Measurements from ENCODE around the gene FHIT. TPM values are rescaled to one million over a fixed set of nuclear protein-coding genes. Genes with fewer than 3 reads are reported as not detected.
"Not testable (repeated sequence)": the region's sequence is repeated elsewhere in the genome, so short reads cannot be mapped to it uniquely, and the experiment has no call there.

FHIT gene
- total RNA-seq, 2 donors from 2014 or later = 6.8 to 12.3 TPM

DNA sequence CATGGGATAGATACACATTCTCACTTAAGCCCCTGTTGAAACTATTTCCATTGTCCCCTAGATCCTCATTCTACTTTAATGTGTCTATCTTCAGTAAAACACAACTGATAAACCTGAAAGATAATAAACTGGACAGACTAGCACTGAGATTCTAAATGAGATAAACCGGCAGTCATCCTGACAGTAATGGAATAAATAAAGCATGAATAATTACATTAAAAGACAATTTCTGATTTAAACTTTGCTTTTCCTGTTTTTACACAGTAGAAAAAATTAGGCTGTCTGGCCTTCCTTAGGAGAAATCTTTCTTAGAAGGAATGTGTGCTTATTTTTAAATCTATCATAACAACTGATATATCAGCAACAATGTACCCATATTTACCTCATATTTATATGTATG is 232.4 kb downstream of the FHIT start:
- Histone ChIP-seq H3K9ac (ENCODE audit: extremely low read depth, low read length, poor library complexity, severe bottlenecking) (no peak overlapping the region), H3K27me3 (ENCODE audit: control insufficient read depth, insufficient read depth, low read length, poor library complexity, severe bottlenecking) (no peaks in the 10 kb centered on the region), H3K9me3 (ENCODE audit: control insufficient read depth, low read length) (no peaks in the 10 kb centered on the region), H3K27ac (ENCODE audit: low read depth, low read length) (no peak overlapping the region), H3K4me1 (ENCODE audit: control insufficient read depth, insufficient read depth, low read length) (no peaks in the 10 kb centered on the region), H3K36me3 (ENCODE audit: control insufficient read depth, insufficient read depth, low read length) (no peaks in the 10 kb centered on the region), H3K4me3 (ENCODE audit: low read length) (no peak overlapping the region)
- TF ChIP-seq, protein P1, sequence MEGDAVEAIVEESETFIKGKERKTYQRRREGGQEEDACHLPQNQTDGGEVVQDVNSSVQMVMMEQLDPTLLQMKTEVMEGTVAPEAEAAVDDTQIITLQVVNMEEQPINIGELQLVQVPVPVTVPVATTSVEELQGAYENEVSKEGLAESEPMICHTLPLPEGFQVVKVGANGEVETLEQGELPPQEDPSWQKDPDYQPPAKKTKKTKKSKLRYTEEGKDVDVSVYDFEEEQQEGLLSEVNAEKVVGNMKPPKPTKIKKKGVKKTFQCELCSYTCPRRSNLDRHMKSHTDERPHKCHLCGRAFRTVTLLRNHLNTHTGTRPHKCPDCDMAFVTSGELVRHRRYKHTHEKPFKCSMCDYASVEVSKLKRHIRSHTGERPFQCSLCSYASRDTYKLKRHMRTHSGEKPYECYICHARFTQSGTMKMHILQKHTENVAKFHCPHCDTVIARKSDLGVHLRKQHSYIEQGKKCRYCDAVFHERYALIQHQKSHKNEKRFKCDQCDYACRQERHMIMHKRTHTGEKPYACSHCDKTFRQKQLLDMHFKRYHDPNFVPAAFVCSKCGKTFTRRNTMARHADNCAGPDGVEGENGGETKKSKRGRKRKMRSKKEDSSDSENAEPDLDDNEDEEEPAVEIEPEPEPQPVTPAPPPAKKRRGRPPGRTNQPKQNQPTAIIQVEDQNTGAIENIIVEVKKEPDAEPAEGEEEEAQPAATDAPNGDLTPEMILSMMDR (conservative IDR thresholded peaks at IDR 0.05) = no peak
- no peak for DNase-seq
- H3K36me3 Mint-ChIP-seq (ENCODE audit: low read depth) = peaks cover 17% of the 10 kb centered on the region
- no peaks in the 10 kb centered on the region for H3K4me1 Mint-ChIP-seq
- H3K4me3 Mint-ChIP-seq = no peak overlapping the region
- H3K27ac Mint-ChIP-seq = no peak overlapping the region
- H3K27me3 Mint-ChIP-seq (ENCODE audit: insufficient read depth) = no peaks in the 10 kb centered on the region
- peaks cover 29% of the 10 kb centered on the region for H3K9me3 Mint-ChIP-seq
- WGBS, 2 experiments (ENCODE audit: insufficient coverage in 1 of 2, insufficient read length in 1 of 2) = 100% methylated on average over 1 of the region's 1 CpG; no CpG with 5 or more reads in 1 of the 2 experiments

DNA sequence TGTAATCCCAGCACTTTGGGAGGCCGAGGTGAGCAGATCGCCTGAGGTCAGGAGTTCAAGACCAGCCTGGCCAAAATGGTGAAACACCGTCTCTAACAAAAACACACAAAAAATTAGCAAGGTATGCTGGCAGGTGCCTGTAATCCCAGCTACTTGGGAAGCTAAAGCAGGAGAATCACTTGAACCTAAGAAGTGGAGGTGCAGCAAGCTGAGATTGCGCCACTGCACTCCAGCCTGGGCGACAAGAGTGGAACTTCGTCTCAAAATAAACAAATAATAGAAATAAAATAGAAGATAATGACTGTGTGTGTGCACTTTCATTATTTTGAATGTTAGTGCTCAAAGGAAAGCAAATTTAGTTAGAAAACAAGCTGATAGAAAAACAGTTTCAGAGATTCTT is 234.2 kb downstream of the FHIT start:
- H3K36me3 ChIP-seq (ENCODE audit: control insufficient read depth, insufficient read depth, low read length); H3K4me1 ChIP-seq (ENCODE audit: control insufficient read depth, insufficient read depth, low read length); H3K27ac Mint-ChIP-seq; H3K4me3 ChIP-seq (ENCODE audit: low read length); H3K9ac ChIP-seq (ENCODE audit: extremely low read depth, low read length, poor library complexity, severe bottlenecking); H3K9me3 ChIP-seq (ENCODE audit: control insufficient read depth, low read length); H3K27me3 ChIP-seq (ENCODE audit: control insufficient read depth, insufficient read depth, low read length, poor library complexity, severe bottlenecking); DNase-seq; H3K4me3 Mint-ChIP-seq; H3K27ac ChIP-seq (ENCODE audit: low read depth, low read length); H3K4me1 Mint-ChIP-seq; H3K27me3 Mint-ChIP-seq (ENCODE audit: insufficient read depth): not testable (repeated sequence)
- Mint-ChIP-seq H3K36me3 (ENCODE audit: low read depth) (peaks cover 11% of the 10 kb centered on the region), H3K9me3 (peaks cover 17% of the 10 kb centered on the region)
- WGBS, 2 experiments (ENCODE audit: insufficient coverage in 1 of 2, insufficient read length in 1 of 2) = 84 to 96% methylated on average over 3 to 6 of the region's 6 CpGs

DNA sequence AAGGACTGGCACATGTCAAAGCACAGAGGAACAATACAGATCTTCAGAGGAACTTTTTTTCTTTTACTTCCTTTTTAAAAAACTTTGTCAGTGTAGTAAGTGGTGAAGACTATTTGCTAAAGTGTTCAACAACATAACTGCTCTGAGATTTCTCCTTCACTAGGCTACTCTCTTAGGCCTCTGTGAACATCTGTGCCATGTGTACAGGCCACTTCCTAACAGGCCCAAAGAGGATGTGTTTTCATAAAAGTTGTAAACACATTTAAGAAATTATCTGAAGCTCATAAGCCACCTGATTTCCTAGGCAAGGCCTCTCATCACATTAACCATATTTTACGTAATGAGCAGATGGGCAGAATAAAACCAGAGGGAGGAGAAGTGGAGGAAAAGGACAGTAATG is 235.4 kb downstream of the FHIT start:
- TF ChIP-seq, protein P1 (conservative IDR thresholded peaks at IDR 0.05) = no peak
- Mint-ChIP-seq H3K4me3 (no peak overlapping the region), H3K9me3 (peaks cover 8% of the 10 kb centered on the region), H3K4me1 (no peaks in the 10 kb centered on the region), H3K27ac (no peak overlapping the region), H3K27me3 (ENCODE audit: insufficient read depth) (no peaks in the 10 kb centered on the region), H3K36me3 (ENCODE audit: low read depth) (peaks cover 3% of the 10 kb centered on the region)
- WGBS, 2 experiments (ENCODE audit: insufficient coverage in 1 of 2, insufficient read length in 1 of 2) = 100% methylated on average over 1 of the region's 1 CpG; no CpG with 5 or more reads in 1 of the 2 experiments
- Histone ChIP-seq H3K27ac (ENCODE audit: low read depth, low read length) (no peak overlapping the region), H3K36me3 (ENCODE audit: control insufficient read depth, insufficient read depth, low read length) (no peaks in the 10 kb centered on the region), H3K9ac (ENCODE audit: extremely low read depth, low read length, poor library complexity, severe bottlenecking) (no peak overlapping the region), H3K27me3 (ENCODE audit: control insufficient read depth, insufficient read depth, low read length, poor library complexity, severe bottlenecking) (no peaks in the 10 kb centered on the region), H3K9me3 (ENCODE audit: control insufficient read depth, low read length) (no peaks in the 10 kb centered on the region), H3K4me1 (ENCODE audit: control insufficient read depth, insufficient read depth, low read length) (no peaks in the 10 kb centered on the region), H3K4me3 (ENCODE audit: low read length) (no peak overlapping the region)
- DNase-seq = no peak

DNA sequence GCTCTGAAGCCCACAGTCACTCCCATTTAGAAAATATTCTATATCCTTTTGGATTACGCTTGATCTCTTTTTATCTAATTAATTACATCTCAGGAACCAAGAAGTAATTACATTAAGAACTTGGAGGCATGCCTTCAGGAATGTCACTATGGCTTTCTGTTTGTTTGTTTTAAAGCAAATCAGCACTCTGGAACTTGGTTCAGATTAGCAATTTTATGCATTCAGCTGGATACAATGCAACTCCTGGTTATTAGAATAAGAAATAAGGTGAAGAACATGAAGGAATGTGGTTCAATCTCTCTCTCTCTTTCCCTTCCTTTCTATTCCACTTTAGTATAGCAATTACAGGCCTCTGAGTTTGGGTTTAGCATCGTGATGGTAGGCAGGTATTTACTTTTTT is 235.8 kb downstream of the FHIT start:
- Mint-ChIP-seq H3K27me3 (ENCODE audit: insufficient read depth) (no peaks in the 10 kb centered on the region), H3K9me3 (peaks cover 3% of the 10 kb centered on the region), H3K27ac (no peak overlapping the region), H3K4me1 (no peaks in the 10 kb centered on the region), H3K36me3 (ENCODE audit: low read depth) (peaks cover 3% of the 10 kb centered on the region), H3K4me3 (no peak overlapping the region)
- H3K4me3 ChIP-seq (ENCODE audit: low read length) = no peak overlapping the region
- H3K27ac ChIP-seq (ENCODE audit: low read depth, low read length) = no peak overlapping the region
- no peak for DNase-seq
- WGBS, 2 experiments (ENCODE audit: insufficient coverage in 1 of 2, insufficient read length in 1 of 2) = 83 to 91% methylated on average over 1 to 2 of the region's 2 CpGs
- no peaks in the 10 kb centered on the region for H3K27me3 ChIP-seq (ENCODE audit: control insufficient read depth, insufficient read depth, low read length, poor library complexity, severe bottlenecking)
- no peak overlapping the region for H3K9ac ChIP-seq (ENCODE audit: extremely low read depth, low read length, poor library complexity, severe bottlenecking)
- TF ChIP-seq, protein P1 (conservative IDR thresholded peaks at IDR 0.05) = no peak
- H3K9me3 ChIP-seq (ENCODE audit: control insufficient read depth, low read length) = no peaks in the 10 kb centered on the region
- H3K4me1 ChIP-seq (ENCODE audit: control insufficient read depth, insufficient read depth, low read length) = no peaks in the 10 kb centered on the region
- no peaks in the 10 kb centered on the region for H3K36me3 ChIP-seq (ENCODE audit: control insufficient read depth, insufficient read depth, low read length)
